HG03520 (cell line): ENCODE data around the gene IP6K1.
"Not testable (repeated sequence)": the region's sequence is repeated elsewhere in the genome, so short reads cannot be mapped to it uniquely, and the experiment has no call there.

Experiments
- ATAC-seq: cut with Tn5 transposase; IDR thresholded peaks from one replicate; pipeline ENCODE4 v1.9.1; 2021; ENCODE audit warnings: mild to moderate bottlenecking, moderate library complexity; ENCODE audit not compliant: unreplicated experiment

The IP6K1 gene

GRCh38 chr3:49794431-49794830 is 8.1 kb upstream of the IP6K1 start:
- ATAC-seq = no peak

GRCh38 chr3:49793486-49794085 is 7.2 kb upstream of the IP6K1 start:
- no peak for ATAC-seq

- no peak for ATAC-seq
Measured at GRCh38 chr3:49792371-49793150, 6.2 kb upstream of the IP6K1 start.

GRCh38 chr3:49791571-49791970 is 5.2 kb upstream of the IP6K1 start:
- ATAC-seq = no peak

- ATAC-seq = no peak
Measured at GRCh38 chr3:49790626-49791411, 4.5 kb upstream of the IP6K1 start.

- no peak for ATAC-seq
Measured at GRCh38 chr3:49788056-49788455, 1.7 kb upstream of the IP6K1 start.

GRCh38 chr3:49787536-49787935 is 1.2 kb upstream of the IP6K1 start:
- no peak for ATAC-seq

GRCh38 chr3:49787182-49787464 is 781 bp upstream of the IP6K1 start:
- no peak for ATAC-seq

GRCh38 chr3:49785565-49786356 is 581 bp downstream of the IP6K1 start:
- ATAC-seq = peak; percentile 51

GRCh38 chr3:49782277-49782676 is 4.1 kb downstream of the IP6K1 start:
- ATAC-seq = not testable (repeated sequence)

GRCh38 chr3:49781415-49782199 is 4.7 kb downstream of the IP6K1 start:
- no peak for ATAC-seq

- not testable (repeated sequence) for ATAC-seq
Measured at GRCh38 chr3:49780975-49781365, 5.4 kb downstream of the IP6K1 start.

- no peak for ATAC-seq
Measured at GRCh38 chr3:49780080-49780974, 6.0 kb downstream of the IP6K1 start.

- no peak for ATAC-seq
Measured at GRCh38 chr3:49779358-49780079, 6.8 kb downstream of the IP6K1 start.

- not testable (repeated sequence) for ATAC-seq
Measured at GRCh38 chr3:49776101-49776500, 10.2 kb downstream of the IP6K1 start.

- ATAC-seq = no peak
Measured at GRCh38 chr3:49775538-49775937, 10.8 kb downstream of the IP6K1 start.

GRCh38 chr3:49772703-49773102 is 13.6 kb downstream of the IP6K1 start:
- no peak for ATAC-seq

- no peak for ATAC-seq
Measured at GRCh38 chr3:49771340-49771938, 14.9 kb downstream of the IP6K1 start.
